ENCODE data around the gene PTGR1.

DNA sequence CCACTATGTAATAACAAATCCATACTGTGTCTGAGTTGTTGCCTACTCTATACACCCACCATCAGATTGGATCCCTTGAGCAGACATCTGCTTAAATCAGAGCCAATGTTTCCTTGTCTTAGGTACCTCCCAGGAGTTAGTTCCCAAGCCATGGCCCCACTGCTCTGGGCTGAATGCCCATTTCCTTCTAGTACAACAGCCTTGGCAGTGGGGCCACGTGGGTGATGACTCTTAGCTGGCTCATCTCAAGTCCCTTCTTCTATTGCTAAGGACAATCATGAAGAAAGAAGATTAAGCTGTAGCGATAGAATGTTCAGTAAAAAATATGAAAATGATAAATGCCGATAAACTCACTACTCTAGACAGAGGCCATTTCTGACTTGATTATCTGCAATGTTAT, 16.6 kb downstream of the PTGR1 start:
- TF ChIP-seq, protein P1, sequence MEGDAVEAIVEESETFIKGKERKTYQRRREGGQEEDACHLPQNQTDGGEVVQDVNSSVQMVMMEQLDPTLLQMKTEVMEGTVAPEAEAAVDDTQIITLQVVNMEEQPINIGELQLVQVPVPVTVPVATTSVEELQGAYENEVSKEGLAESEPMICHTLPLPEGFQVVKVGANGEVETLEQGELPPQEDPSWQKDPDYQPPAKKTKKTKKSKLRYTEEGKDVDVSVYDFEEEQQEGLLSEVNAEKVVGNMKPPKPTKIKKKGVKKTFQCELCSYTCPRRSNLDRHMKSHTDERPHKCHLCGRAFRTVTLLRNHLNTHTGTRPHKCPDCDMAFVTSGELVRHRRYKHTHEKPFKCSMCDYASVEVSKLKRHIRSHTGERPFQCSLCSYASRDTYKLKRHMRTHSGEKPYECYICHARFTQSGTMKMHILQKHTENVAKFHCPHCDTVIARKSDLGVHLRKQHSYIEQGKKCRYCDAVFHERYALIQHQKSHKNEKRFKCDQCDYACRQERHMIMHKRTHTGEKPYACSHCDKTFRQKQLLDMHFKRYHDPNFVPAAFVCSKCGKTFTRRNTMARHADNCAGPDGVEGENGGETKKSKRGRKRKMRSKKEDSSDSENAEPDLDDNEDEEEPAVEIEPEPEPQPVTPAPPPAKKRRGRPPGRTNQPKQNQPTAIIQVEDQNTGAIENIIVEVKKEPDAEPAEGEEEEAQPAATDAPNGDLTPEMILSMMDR (IDR thresholded peaks at IDR 0.05), result no peak
- no peak for TF ChIP-seq POLR2A (IDR thresholded peaks at IDR 0.05)
